Measurements from ENCODE around the gene ARPC1A.
"Not testable (repeated sequence)": the region's sequence is repeated elsewhere in the genome, so short reads cannot be mapped to it uniquely, and the experiment has no call there.

Gene ARPC1A

DNA sequence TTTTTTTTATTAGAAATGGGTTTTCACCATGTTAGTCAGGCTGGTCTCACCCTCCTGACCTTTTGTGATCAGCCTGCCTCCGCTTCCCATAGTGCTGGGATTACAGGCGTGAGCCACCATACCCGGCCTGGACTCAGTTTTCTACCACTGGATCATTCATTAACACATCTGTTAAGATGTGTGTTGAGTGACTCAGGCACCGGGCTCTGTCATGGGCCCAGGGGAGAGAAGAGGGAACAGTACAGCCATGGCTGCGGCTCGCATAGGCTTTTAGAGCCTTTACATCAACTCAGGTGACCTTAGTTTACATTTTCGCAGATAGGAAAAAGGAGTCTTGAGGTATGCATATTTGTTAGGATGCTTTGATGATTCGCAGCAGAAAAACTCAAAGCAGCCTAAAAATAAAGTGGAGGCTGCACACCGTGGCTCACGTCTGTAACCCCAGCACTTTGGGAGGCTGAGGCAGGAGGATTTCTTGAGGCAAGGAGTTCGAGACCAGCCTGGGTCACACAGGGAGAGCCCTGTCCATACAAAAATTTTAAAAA lies 45.8 kb downstream of the ARPC1A start:
- DNase-seq (ENCODE audit: low spot score): no peak

DNA sequence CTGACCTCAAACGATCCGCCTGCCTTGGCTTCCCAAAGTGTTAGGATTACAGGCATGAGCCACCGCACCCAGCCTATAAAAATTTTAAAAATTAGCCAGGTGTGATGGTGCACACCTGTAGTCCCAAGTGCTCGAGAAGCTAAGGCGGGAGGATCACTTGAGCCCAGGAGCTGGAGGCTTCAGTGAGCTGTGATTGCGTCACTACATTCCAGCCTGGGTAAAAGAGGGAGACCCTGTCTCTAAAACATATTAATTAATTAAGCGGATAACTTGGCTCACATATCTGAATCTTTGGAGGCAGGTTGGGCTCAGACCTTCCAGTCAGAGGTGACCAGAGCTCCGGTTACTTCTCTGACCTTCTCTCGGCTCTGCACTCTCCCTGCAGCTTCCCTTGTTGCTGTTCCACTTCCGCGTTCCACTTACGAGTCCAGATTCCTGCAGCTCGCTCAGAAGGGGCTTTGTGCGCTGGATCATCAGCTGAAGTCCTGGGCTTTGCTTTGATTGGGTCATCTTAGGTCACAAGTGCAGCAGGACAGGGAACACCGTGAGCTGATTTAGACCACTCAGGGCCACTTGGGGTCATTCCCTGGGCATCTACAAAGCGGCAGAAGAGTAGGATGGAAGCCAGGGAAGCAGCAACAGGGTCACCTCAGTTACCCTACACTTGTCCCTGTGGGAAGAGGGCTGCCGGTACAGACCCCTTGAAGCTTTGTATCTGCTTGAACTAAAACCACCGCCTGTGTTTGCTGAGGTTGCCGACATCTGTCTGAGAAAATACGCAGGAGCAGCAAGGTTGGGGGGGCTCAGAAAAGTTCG lies 46.8 kb downstream of the ARPC1A start:
- no peak for DNase-seq (ENCODE audit: low spot score)

DNA sequence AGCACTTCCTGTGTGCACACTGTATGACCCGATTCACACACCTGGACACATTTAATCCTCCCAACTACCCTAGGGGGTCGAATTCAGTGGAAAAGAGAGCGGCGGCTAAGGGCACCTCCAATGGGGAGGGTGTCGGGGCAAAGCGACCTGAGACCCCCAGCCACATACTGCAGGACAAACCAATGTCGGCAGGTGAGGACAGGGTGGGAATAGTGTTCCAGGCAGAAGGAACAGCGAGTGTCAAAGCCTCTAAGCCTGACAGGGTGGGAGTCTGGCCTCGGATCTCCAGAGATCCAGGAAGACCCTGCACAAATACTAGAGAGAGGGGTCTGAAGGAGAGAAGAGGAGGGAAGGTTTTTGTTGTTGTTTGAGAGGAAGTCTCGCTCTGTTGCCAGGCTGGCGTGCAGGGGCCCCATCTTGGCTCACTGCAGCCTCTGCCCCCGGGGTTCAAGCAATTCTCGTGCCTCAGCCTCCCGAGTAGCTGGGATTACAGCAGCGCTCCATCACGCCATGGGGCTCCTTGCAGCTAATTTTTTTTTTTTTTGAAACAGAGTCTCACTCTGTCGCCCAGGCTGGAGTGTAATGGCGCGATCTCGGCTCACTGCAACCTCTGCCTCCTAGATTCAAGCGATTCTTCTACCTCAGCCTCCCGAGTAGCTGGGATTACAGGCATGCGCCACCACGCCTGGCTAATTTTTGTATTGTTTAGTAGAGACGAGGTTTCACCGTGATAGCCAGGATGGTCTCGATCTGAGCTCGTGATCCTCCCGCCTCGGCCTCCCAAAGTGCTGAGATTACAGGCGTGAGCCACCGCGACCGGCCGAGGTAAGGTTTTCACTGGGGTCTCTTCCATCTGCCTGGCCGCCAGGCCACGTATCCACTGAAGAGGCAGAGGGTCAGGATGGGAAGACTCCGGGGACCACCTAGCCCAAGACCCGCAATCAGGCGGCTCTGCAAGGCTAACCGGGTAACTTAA lies 47.7 kb downstream of the ARPC1A start:
- no peak for DNase-seq (ENCODE audit: low spot score)

DNA sequence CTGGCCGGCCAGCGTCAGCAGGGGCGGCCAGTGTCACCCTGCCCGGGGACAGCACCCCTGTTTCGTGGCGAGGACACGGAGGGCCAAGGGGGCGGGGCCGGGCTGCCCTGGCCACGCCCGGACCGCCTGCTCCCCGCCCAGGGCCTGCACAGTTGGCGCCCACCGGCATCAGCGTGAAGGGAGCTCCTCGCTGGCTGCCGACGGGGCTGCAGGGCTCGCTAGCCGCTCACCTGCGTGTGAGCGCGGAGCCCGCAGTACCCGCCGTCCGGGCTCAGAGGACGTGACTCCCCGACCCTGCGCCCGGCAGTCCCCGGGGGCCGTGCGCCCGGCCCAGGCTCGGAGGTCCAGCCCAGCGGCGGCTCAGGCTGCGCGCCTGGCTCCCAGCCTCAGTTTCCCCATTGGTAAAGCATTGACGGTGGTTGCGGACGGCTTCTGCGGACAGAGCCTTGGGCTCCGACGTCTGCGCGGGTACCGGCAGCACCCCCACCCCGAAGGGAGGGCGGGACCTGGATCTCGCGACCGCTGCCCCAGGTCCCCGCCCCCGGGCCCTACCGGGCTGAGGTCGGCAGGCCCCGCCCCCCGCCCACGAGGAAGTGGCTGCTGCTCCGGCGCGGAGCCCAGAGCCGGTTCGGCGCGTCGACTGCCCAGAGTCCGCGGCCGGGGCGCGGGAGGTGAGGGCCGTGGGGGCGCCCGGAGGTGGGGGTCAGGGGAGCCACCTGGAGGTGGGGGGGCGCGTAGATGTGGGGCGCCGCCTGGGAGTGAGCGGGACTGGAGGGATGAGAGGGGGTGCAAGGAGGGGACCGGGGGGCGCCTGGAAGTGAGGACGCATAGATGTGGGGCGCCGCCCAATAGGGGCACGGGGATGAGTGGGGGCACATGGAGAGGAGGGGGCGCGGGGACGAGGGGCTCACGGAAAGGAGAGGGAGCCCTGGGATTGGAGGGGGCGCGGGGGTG lies 48.7 kb downstream of the ARPC1A start, which contains the start of gene ARPC1B:
Gene ARPC1B (plus strand): TSS at position 620 of the 954 bp plus-strand sequence. CDS start 10,985 bp downstream, outside the sequence.
- DNase-seq (ENCODE audit: low spot score): peak; percentile 95

DNA sequence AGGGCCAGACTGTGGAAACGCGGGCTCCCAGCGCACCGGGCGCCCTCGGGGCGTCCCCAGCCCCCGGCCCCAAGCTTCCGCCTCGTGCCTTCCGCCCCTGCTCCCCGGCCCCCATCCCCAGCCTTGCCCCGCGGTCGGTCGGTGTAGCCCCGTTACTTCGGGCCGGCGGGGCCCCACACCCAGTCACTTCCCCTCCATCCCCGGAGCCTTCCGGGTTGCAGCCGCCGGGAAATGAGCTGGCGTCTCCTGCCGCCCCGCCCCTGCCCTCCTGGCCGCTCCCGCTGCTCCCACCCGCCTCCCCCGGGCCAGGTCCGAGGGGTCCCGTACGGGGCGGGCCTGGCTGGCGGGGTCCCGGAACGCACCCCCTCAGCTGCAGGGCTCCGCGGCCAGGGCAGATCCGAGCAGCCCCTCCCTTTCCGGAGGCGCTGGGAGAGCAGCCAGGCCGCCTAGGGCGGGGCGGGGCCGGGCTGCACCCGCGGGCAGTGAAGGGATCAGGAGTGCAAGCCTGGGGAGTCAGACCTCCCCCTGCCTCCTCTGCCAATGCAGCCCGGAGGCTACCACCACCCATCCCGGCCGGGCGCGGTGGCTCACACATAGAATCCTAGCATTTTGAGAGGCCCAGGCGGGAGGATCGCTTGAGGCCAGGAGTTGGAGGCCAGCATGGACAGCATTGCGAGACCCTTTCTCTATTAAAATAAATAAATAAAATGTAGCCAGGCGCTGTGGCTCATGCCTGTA lies 49.5 kb downstream of the ARPC1A start:
- DNase-seq (ENCODE audit: low spot score): peak; percentile 82

DNA sequence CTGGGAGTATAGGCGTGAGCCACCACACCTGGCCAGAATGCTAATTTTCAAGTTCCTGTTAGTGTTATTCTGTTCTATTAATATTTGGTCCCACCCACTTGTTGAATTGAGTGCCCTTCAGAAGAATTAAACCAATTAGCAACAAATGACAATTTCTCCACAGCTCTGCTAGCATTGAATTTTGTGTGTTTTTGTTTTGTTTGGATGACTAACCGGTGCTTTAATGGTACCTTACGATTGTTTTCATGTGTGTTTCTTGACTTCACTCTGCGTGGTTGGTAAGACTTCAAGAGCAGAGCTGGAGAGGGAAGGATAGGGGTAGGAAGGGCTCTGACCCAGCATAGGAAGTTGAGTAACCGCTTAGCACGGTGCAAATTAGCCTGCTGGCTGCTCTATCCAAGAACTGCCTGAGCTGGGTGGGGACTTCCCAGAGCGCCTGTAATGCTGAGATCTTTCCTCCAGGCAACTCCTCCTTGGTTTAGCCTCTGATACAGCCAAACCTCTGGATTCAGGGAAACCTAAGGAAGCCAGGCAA lies 53.4 kb downstream of the ARPC1A start:
- peak; percentile 56 for DNase-seq (ENCODE audit: low spot score)

DNA sequence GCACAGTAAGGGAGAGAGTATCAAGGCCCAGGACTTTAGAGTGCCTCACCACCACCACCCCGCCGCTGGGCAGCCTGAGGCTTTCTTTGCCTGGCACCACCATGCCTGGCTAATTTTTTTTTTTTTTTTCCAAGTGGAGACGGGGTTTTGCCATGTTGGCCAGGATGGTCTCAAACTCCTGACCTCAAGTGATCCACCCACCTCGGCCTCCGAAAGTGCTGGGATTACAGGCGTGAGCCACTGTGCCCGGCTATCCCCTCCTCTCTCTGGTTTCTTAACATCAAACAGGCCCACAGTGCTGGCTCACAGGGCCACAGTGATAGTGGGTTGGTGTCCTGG lies 54.0 kb downstream of the ARPC1A start:
- not testable (repeated sequence) for DNase-seq (ENCODE audit: low spot score)

DNA sequence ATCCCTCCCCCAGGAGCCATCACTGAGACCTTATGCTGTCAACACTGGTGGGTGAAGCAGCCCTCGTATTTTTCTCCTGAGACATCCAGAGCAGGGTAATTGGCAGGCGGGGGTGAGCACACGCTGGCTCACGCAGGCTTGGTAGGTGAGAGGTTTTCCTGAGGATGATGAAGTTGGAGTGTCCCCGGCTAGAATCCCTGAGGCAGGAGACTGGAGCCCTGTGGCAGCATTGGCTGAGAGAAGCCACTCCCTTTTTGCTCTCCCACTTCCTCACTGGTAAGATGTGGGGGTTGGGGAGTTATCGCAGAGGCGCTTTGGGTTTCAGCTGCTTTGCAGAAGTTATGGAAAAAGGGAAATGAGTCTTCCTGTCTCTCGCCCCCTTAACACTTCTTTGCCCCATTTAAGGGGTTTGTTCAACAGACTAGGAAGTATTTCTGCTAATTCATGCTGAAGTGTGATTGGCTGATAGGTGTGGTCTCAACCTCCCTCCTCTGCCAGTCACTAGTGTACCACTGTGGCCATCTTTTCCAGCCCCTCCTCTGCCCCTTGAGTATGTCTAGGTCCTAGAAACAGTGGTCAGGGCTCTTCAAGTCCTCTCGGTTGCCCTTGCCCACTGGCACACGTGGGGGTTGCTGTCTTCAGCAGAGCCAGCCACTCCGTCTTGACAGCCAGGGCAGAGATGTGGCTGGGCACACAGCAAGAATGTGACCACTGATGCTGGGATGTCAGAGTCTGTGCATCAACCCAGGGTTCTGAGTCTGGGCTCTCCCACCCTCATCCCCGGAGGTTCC lies 54.5 kb downstream of the ARPC1A start:
- peak; percentile 82 for DNase-seq (ENCODE audit: low spot score)

DNA sequence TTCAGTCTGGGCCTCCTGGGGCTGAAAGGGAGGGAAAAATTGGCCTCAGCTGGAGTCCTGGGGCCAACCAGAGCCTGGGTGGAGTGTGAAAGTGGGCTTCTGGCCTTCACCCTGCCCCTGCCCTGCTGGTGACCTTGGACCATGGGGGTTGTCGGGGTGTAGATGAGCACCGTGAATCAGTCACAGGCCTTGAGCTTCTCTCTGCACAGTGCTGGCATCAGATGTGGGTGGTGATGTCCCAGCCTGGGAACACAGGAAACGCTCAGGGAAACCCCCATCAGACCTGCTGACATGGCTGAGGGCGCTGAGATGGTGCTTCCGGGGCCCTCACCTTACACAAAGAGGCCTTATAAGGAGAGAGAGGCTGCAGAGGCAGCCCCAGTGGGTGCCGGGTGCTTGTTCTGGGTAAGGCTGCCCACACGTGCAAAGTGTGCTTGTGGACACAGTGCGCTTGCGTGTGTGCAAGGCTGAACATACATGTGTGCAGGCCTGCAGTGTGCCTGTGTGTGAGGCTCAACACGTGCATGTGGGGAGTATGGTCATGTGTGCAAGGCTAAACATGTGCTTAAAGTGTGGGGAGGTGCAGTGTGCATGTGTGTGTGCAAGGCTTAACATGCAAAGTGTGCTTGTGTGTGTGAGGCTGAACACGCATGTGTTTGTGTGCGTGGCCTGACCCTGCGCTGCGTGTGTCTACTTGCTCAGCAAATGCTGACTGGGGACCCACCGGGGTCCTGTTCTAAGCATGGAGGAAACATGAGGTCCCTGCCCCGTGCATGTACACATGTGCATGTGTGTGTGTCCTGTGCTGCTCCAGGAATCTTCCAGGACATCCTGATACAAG lies 55.3 kb downstream of the ARPC1A start:
- peak; percentile 89 for DNase-seq (ENCODE audit: low spot score)

DNA sequence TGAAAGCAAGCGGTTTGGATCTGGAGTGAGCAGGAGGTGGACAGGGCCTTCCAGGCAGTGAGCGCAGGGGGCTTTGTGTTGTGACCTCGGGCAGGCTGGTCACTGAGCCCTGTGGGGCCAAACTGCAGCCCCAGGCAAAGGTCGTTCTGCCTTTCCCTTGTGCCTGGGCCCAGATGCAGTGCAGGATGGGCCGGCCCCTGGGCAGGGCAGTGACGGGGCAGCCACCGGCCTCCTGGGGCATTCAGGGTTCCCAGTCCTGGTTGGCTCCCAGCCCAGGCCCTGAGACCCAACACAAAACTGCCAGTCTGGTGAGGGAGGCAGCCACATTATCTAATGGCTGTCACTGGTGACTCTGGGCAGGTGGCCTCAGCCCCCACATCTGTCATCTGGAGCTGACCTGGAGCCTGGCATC lies 56.0 kb downstream of the ARPC1A start:
- DNase-seq (ENCODE audit: low spot score): no peak

DNA sequence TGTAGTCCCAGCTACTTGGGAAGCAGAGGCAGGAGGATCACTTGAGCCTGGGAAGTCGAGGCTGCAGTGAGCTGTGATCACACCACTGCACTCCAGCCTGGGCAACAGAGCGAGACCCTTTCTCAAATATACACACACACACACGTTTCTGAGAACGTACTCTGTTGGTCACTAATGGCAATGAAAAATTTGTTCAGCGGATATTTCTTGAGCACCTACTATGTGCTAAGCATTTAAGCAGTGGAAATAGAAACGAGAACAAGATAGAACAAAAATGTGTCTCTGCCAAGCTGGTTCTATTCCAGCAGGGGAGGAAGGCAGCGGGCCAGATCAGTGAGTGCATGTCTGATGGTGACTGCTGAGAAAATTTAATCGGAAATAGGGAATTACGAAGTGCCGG lies 57.5 kb downstream of the ARPC1A start:
- DNase-seq (ENCODE audit: low spot score): no peak

DNA sequence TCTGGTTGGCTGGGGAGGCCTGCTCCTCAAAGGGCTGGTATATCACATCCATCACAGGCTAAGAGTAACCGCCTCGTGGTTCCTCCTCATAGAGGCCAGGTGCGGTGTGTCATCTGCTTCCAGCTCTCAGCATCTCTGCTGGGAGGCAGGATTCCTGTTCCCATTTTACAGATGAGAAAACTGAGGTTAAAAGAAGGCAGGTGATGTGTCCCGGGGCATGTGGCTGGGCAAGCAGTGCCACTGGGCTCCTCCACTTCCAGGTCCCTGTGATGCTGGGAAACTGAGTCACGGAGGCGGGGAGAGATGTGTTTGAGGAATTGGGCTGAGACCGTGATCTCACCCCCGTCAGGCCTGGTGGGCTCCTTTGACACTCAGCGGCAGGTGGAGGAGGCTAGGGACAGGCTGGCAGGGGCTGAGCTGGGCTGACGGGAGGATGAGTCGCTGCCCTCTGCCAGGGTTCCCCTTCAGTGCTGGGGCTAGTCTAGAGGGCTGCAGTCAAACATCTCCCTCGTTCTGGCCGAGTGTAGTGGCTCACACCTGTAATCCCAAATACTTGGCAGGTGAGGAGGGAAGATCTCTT lies 58.2 kb downstream of the ARPC1A start:
- no peak for DNase-seq (ENCODE audit: low spot score)

DNA sequence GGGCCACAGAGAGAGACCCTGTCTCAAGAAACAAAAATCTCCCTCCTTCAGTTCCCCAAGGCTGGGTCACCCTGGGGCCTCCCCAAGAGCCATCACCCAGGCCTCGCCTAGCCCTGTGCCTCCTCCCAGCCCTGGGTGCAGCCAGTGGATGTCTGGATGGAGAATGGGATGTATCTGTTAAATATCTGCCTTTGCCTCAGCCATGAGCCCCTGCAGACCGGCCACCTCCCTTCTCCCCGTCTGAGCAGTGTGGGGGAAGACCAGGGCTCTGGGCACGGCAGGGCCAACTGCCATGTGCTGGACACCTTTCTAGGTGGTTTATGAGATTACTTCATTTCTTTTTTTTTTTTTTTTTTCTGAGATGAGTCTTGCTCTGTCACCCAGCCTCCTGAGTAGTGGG lies 58.8 kb downstream of the ARPC1A start:
- DNase-seq (ENCODE audit: low spot score): no peak

DNA sequence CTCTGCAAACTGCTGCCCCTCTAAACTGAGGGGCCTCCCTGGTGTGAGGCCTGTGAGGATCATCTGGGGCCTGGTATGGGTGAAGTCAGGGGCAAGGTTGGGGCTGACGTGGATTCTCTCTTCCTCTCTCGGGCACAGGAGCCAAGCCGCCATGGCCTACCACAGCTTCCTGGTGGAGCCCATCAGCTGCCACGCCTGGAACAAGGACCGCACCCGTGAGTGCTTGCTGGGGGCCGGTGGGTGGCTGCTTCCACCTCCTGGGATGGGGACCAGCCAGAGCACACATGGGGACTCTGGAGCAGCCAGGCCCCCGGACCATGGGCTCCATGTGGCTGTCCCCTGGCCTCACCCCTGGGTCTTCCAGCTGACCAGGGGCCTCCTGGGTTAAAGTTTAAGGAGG lies 59.9 kb downstream of the ARPC1A start:
- no peak for DNase-seq (ENCODE audit: low spot score)

DNA sequence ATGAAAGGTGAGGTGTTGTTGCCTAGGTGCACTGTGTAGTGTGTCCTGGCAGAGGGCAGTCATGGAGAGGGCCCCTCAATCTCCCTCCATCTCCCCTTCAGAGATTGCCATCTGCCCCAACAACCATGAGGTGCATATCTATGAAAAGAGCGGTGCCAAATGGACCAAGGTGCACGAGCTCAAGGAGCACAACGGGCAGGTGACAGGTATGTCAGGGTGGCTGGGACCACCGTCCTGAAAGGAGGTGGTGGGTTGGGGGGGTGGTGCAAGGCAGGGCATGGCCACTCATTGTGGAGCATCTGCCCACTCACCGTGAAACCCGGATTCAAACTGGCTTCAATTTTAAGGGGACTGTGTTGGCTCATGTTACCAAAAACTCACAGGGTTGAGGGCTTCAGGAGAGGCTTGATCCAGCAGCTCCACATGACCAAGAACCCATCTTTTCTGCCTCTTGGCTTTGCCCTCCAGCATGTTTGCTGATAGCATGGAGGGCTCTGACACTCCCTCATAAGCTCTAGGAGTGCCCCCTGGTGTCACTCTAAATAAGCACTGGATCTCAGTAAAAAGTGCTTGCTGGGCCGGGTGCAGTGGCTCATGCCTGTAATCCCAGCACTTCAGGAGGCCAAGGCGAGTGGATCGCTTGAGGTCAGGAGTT lies 61.0 kb downstream of the ARPC1A start:
- no peak for DNase-seq (ENCODE audit: low spot score)

DNA sequence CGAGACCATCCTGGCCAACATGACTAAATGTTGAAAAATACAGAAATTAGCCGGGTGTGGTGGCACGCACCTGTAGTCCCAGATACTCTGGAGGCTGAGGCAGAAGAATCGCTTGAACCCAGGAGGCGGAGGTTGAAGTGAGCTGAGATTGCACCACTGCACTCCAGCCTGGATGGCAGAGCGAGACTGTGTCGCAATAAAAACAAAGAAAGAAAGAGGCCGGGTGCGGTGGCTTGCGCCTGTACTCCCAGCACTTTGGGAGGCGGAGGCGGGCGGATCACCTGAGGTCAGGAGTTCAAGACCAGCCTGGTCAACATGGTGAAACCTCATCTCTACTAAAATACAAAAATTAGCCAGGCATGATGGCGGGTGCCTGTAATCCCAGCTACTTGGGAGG lies 61.5 kb downstream of the ARPC1A start:
- DNase-seq (ENCODE audit: low spot score): not testable (repeated sequence)

DNA sequence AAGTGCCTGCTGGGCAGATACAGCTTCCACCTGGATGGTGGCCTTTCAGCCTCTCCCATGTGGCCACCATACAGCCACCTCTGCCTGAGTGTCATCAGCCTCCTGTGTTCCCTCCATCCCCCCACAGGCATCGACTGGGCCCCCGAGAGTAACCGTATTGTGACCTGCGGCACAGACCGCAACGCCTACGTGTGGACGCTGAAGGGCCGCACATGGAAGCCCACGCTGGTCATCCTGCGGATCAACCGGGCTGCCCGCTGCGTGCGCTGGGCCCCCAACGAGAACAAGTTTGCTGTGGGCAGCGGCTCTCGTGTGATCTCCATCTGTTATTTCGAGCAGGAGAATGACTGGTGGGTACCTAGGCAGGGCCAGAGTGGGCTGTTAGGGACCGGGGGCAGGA lies 62.2 kb downstream of the ARPC1A start:
- DNase-seq (ENCODE audit: low spot score): no peak

DNA sequence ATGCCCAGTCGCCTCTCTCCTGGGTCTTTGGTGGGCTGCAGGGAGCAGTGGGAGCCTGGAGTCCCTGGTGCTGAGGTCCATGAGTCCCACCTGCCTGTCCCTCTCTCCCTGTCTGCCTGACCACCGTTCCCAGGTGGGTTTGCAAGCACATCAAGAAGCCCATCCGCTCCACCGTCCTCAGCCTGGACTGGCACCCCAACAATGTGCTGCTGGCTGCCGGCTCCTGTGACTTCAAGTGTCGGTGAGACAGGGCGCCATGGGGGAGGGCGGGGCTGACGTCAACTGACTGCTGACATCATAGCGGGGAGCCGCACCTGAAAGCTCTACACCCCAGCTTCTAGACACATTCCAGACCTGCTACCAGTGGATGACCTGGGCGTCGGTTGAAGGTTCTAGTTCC lies 64.1 kb downstream of the ARPC1A start:
- DNase-seq (ENCODE audit: low spot score): no peak

All from germinal center (tissue), 1 donor.